Mammary microvascular endothelial cell (primary cell): Measurements from ENCODE around the gene RIMS4. TPM values are rescaled to one million over a fixed set of nuclear protein-coding genes. Genes with fewer than 3 reads are reported as not detected.

Source experiments
- total RNA-seq: library from RNA; depleted of rRNA; stranded (reverse); fragments of >200 nt; gene quantifications from 2 replicates; pipeline ENCODE4 v1.2.3, GENCODE V29; 2015

The RIMS4 gene
- not detected in 2 replicates for total RNA-seq

DNA sequence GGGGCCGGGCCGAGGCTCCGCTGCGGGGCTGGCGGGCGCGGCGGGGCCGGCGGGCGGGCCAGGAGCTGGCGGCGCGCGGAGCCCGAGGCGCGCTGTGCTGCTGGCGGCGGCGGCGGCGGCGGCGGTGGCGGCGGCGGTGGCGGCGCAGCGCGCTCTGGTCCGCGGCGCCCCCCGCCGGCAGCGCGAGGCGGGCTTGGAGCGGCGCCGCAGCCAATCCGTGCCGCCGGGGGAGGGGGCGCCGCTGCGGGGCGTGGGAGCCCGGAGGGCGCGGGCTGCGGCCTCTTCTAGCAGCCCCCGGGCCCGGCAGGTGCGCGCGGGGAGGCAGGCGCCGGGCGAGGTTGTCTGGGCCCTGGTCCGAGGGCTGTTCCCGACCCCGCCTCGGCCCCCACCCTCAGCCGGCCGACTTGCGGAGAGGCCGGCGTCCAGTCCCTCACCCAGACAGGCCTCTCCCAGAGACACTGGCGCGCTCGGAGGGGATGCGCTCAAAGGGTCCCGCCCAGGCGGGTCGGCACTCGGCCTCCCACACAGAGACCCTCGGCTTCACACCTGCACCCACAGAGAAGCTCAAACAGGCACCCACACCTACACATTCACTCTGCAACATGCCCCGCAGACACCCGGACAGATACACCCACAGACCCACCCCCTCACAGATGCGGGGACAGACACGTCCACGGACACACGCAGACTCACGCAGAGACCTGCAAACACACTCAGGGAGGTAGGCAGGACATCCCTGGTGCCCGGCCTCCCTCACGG, at the start of gene RIMS4:
TSS of gene RIMS4 (minus strand) at position 156 of the 759 bp plus-strand sequence. CDS start 275 bp downstream, outside the sequence.

DNA sequence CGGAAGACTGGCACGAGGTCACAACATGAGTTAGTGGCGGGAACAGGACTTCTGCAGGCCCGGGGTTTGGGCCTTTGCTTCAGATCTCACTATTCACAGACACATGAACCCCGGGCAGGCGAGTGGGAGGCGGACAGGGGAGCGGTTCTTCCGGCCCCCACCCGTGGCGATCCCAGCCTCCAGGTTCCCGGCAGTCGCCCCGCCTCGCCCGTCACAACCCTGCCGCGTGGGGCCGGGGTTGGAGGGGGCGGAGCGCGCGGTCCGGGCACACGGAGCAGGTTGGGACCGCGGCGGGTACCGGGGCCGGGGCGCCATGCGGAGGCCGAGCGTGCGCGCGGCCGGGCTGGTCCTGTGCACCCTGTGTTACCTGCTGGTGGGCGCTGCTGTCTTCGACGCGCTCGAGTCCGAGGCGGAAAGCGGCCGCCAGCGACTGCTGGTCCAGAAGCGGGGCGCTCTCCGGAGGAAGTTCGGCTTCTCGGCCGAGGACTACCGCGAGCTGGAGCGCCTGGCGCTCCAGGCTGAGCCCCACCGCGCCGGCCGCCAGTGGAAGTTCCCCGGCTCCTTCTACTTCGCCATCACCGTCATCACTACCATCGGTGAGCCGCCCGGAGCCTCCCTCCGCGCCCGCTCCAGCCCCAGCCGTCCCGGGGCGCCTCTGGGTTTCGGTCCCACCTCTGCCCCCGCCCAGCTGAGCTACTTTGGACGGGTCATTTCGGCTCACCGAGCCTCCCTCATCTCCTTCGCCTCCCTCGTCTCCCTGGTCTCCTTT, 64.6 kb downstream of the RIMS4 start, which contains the start of gene KCNK15:
TSS of gene KCNK15 (plus strand) at position 268 of the 769 bp plus-strand sequence. CDS start at position 314, 46 bp downstream.

DNA sequence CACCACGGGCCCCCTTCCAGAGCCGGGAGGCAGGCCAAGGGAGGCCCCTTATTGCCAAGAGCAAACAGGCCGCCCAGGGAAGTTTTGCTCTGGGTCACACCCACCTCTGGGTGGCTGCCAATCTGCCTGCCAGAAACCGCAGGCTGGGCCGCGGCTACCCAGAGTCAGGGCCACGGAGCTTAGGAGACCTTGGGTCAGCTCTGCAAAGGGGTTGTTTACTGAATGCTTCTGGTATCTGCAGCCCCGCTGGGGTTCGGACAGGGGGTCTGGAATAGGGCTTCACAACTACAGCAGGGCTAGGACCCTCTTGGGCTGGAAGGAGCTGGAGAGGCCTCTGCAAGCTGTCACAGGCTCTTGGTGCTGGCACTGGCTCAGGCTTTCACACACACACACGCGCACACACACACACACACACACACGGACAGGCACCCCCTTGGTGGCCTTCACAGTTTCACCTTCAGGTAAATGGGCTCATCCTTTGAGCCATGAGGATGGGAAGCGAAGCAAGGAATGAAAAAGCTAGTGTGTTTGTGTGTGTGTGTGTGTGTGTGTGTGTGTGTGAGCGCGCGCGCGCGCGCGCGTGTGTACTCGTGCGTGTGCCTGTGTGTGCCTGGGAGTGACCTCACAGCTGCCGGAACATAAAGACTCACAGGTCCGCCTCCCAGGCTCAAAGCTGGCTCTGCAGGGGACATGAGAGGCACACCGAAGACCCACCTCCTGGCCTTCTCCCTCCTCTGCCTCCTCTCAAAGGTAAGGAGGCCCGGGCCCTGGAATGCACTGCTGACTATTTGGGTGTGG, 95.4 kb downstream of the RIMS4 start, which contains the start of gene CCN5:
TSS of gene CCN5 (plus strand) at position 669 of the 798 bp plus-strand sequence. CDS start at position 691, 22 bp downstream.

Other genes starting within 250 kb of the RIMS4 start
- 174 and 179 TPM in 2 replicates for gene PKIG, start 228.0 kb downstream of the RIMS4 start, total RNA-seq
- 16.1 TPM in 2 replicates for gene ADA, start 158.8 kb downstream of the RIMS4 start, total RNA-seq
- not detected in 2 replicates for gene CCN5, start 95.2 kb downstream of the RIMS4 start, total RNA-seq
- not detected in 2 replicates for gene KCNK15, start 64.7 kb downstream of the RIMS4 start, total RNA-seq
- 145 and 156 TPM in 2 replicates for gene YWHAB, start 75.2 kb upstream of the RIMS4 start, total RNA-seq
- 1.6 and 3.4 TPM in 2 replicates for gene PABPC1L, start 99.5 kb upstream of the RIMS4 start, total RNA-seq
- gene TOMM34, start 149.9 kb upstream of the RIMS4 start, total RNA-seq, result 56.7 and 64.9 TPM in 2 replicates
- 10.4 and 10.7 TPM in 2 replicates for gene STK4, start 156.0 kb upstream of the RIMS4 start, total RNA-seq